ENCODE data around the gene SALL3.

DNA sequence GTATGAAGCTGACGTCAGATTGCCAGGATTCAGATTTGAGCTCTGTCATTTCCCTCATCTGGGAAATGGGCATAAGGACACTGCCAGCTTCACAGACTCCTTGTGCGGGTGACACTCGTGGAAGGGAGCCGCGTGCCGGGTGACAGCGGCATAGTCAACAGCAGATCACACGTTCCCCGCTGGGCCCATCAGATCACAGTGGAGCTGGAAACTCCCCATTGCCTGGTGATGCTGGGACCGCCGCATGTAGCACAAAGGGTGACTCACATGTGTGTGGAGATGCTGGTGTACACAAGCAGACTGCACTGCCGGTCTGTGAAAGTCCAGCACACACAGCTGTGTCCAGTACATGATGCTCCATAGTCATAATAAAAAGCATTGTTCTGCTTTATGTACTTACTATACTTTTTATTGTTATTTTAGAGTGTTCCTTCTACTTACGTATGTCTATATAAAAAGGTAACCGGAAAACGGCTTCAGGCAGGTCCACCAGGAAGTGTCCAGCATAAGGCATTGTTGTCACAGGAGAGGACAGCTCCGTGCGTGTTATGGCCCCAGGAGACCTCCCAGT, 31.8 kb downstream of the SALL3 start:
- TF ChIP-seq ZFP3 (CRISPR knock-in tag; IDR thresholded peaks at IDR 0.05) (no peak), ESRRG (CRISPR knock-in tag; IDR thresholded peaks at IDR 0.05) (no peak), GLIS3 (CRISPR knock-in tag; IDR thresholded peaks at IDR 0.05) (no peak), ZNF8 (CRISPR knock-in tag; IDR thresholded peaks at IDR 0.05) (no peak), ZFP30 (CRISPR knock-in tag; IDR thresholded peaks at IDR 0.05) (no peak)
- TF ChIP-seq, protein P1, sequence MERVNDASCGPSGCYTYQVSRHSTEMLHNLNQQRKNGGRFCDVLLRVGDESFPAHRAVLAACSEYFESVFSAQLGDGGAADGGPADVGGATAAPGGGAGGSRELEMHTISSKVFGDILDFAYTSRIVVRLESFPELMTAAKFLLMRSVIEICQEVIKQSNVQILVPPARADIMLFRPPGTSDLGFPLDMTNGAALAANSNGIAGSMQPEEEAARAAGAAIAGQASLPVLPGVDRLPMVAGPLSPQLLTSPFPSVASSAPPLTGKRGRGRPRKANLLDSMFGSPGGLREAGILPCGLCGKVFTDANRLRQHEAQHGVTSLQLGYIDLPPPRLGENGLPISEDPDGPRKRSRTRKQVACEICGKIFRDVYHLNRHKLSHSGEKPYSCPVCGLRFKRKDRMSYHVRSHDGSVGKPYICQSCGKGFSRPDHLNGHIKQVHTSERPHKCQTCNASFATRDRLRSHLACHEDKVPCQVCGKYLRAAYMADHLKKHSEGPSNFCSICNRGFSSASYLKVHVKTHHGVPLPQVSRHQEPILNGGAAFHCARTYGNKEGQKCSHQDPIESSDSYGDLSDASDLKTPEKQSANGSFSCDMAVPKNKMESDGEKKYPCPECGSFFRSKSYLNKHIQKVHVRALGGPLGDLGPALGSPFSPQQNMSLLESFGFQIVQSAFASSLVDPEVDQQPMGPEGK (CRISPR knock-in tag; IDR thresholded peaks at IDR 0.05; ENCODE audit: borderline replicate concordance) = no peak
